PC-3 (cell line): Measurements from ENCODE around the gene BLMH. TPM values are rescaled to one million over a fixed set of nuclear protein-coding genes. Genes with fewer than 3 reads are reported as not detected.

Experiments
- ATAC-seq: fragments of 200-7000 bp; cut with Tn5 transposase; 2 replicates; pipeline ENCODE4 v1.9.1; 2020; ENCODE audit warnings: mild to moderate bottlenecking, moderate library complexity
- BruUV-seq: library from RNA; stranded (reverse); fragments of 400-500 nt; replicated peaks from 2 replicates; lab custom pipeline; 2021; lab: Mats Ljungman, UMichigan
- CTCF ChIA-PET: fragments of 300-600 bp; sonication (Branson Sonifier 250); formaldehyde crosslinking; loops from one replicate; lab custom pipeline; 2022; ENCODE audit warnings: antibody characterized with exemption; lab: Charles Lee
- POLR2A ChIA-PET: fragments of 300-600 bp; sonication (Branson Sonifier 250); formaldehyde crosslinking; loops from one replicate; lab custom pipeline; 2022; ENCODE audit warnings: antibody characterized with exemption; ENCODE audit not compliant: unreplicated experiment; lab: Charles Lee
- DNase-seq: peaks from one replicate; pipeline ENCODE4 v3.0.0-alpha.2; 2015
- H2AFZ ChIP-seq: fragments of 300-600 bp; sonication (generic); 2 replicates; pipeline ENCODE4 v1.6.0; 2016; ENCODE audit warnings: antibody characterized with exemption, low read length
- H3F3A ChIP-seq: fragments of 300-600 bp; sonication (generic); one replicate; pipeline ENCODE4 v1.6.0; 2017; ENCODE audit warnings: antibody characterized with exemption, low read length, control low read depth, mild to moderate bottlenecking; ENCODE audit not compliant: unreplicated experiment
- H3K27ac ChIP-seq: fragments of 300-600 bp; sonication (generic); 2 replicates; pipeline ENCODE4 v1.5.1; 2016; ENCODE audit warnings: mild to moderate bottlenecking, low read length
- H3K27me3 ChIP-seq: fragments of 300-600 bp; sonication (generic); 2 replicates; pipeline ENCODE4 v1.6.1; 2016; ENCODE audit warnings: low read length, mixed read lengths
- H3K36me3 ChIP-seq: fragments of 300-600 bp; sonication (generic); 2 replicates; pipeline ENCODE4 v1.6.1; 2016; ENCODE audit warnings: low read depth, mixed run types, low read length, mixed read lengths
- H3K4me1 ChIP-seq: fragments of 300-600 bp; sonication (generic); 2 replicates; pipeline ENCODE4 v1.5.1; 2016; ENCODE audit warnings: low read length; ENCODE audit not compliant: insufficient read depth
- H3K4me2 ChIP-seq: fragments of 300-600 bp; sonication (generic); 2 replicates; pipeline ENCODE4 v1.6.0; 2016; ENCODE audit warnings: low read length
- H3K4me3 ChIP-seq: fragments of 300-600 bp; sonication (generic); 2 replicates; pipeline ENCODE4 v1.5.1; 2016; ENCODE audit warnings: mild to moderate bottlenecking, low read length, mixed read lengths
- H3K79me2 ChIP-seq: fragments of 300-600 bp; sonication (generic); 2 replicates; pipeline ENCODE4 v1.6.1; 2017; ENCODE audit warnings: low read length, mixed read lengths
- H3K9ac ChIP-seq: fragments of 300-600 bp; sonication (generic); 2 replicates; pipeline ENCODE4 v1.6.0; 2016; ENCODE audit warnings: mild to moderate bottlenecking, low read length
- H3K9me2 ChIP-seq: fragments of 300-600 bp; sonication (generic); replicated peaks from 2 replicates; pipeline ENCODE4 v1.6.1; 2016; ENCODE audit warnings: mixed run types, low read length, mixed read lengths
- H3K9me3 ChIP-seq: fragments of 300-600 bp; sonication (generic); 2 replicates; pipeline ENCODE4 v1.6.1; 2016; ENCODE audit warnings: low read length, mixed read lengths
- H4K20me1 ChIP-seq: fragments of 300-600 bp; sonication (generic); 2 replicates; pipeline ENCODE4 v1.6.1; 2016; ENCODE audit warnings: low read length, mixed read lengths
- CTCF ChIP-seq: fragments of 300-600 bp; sonication (generic); conservative IDR thresholded peaks from 2 replicates; pipeline ENCODE4 v1.5.1; 2017; ENCODE audit warnings: antibody characterized with exemption, low read depth, mild to moderate bottlenecking, low read length
- EZH2 ChIP-seq: fragments of 300-600 bp; sonication (generic); IDR thresholded peaks from one replicate; pipeline ENCODE4 v1.6.1; 2017; ENCODE audit warnings: antibody characterized with exemption, mild to moderate bottlenecking, low read length; ENCODE audit not compliant: unreplicated experiment
- EZH2phosphoT487 ChIP-seq: fragments of 300-600 bp; sonication (generic); IDR thresholded peaks from 2 replicates; pipeline ENCODE4 v1.6.1; 2018; ENCODE audit warnings: mild to moderate bottlenecking, antibody characterized with exemption, low read length, borderline replicate concordance
- intact Hi-C: fragments of 100-400 bp; cut with micrococcal nuclease; formaldehyde crosslinking; loops from 2 replicates; pipeline ENCODE4 v1.9.0; 2023
- total RNA-seq: library from RNA; depleted of rRNA; stranded (reverse); fragments of >200 nt; gene quantifications from 2 replicates; pipeline ENCODE4 v1.2.3, GENCODE V29; 2014; rRNA removed

The BLMH gene
- total RNA-seq, 1 experiment from 2014 or later = 15.9 TPM

- Histone ChIP-seq H4K20me1 (no peaks in the 10 kb centered on the region), H3K4me2 (no peak overlapping the region), H3K36me3 (no peaks in the 10 kb centered on the region), H3K79me2 (no peaks in the 10 kb centered on the region), H3F3A (no peaks in the 10 kb centered on the region), H3K9ac (no peak overlapping the region), H3K27ac (no peak overlapping the region), H3K9me3 (no peaks in the 10 kb centered on the region), H3K27me3 (no peaks in the 10 kb centered on the region), H2AFZ (no peak overlapping the region), H3K4me1 (no peaks in the 10 kb centered on the region), H3K4me3 (no peak overlapping the region), H3K9me2 (no peaks in the 10 kb centered on the region)
- TF ChIP-seq EZH2phosphoT487 (no peak), CTCF (no peak)
- DNase-seq = no peak
- no peak for ATAC-seq
- ChIA-PET CTCF (no interaction called here), POLR2A (no interaction called here)
- BruUV-seq = no TSS peak
- intact Hi-C loops = no loop called here
Observed at GRCh38 chr17:30200106-30200505, 91.6 kb downstream of the BLMH start.

- H3K9me2 ChIP-seq = no peaks in the 10 kb centered on the region
- ChIA-PET POLR2A (no interaction called here), CTCF (interaction anchor here (0.6 kb wide), 1 partner anchor 95 kb away, joined by 3 read pairs; no protein-coding TSS in a partner anchor)
- no peaks in the 10 kb centered on the region for H3K36me3 ChIP-seq
- H3K4me2 ChIP-seq = no peak overlapping the region
- H3F3A ChIP-seq = no peaks in the 10 kb centered on the region
- no peaks in the 10 kb centered on the region for H4K20me1 ChIP-seq
- intact Hi-C loops = no loop called here
- no peaks in the 10 kb centered on the region for H3K27me3 ChIP-seq
- no peaks in the 10 kb centered on the region for H3K79me2 ChIP-seq
- no peak overlapping the region for H2AFZ ChIP-seq
- TF ChIP-seq CTCF = no peak
- no peak for TF ChIP-seq EZH2phosphoT487
- TF ChIP-seq EZH2 = no peak
- no peaks in the 10 kb centered on the region for H3K4me1 ChIP-seq
- no peak overlapping the region for H3K4me3 ChIP-seq
- no peak overlapping the region for H3K27ac ChIP-seq
- ATAC-seq = no peak
- H3K9me3 ChIP-seq = no peaks in the 10 kb centered on the region
- DNase-seq = no peak
- BruUV-seq = no TSS peak
- no peak overlapping the region for H3K9ac ChIP-seq
Observed at GRCh38 chr17:30199600-30199999, 92.1 kb downstream of the BLMH start.

Other genes starting within 250 kb of the BLMH start
- 6.4 and 8.6 TPM in 2 replicates for gene NSRP1, start 175.1 kb downstream of the BLMH start, total RNA-seq
- not detected in 2 replicates for gene SLC6A4, start 56.2 kb downstream of the BLMH start, total RNA-seq
- not detected in 2 replicates for gene TMIGD1, start 42.1 kb upstream of the BLMH start, total RNA-seq
- gene CPD, start 87.0 kb upstream of the BLMH start, total RNA-seq = 23.0 and 30.9 TPM in 2 replicates
- 14.2 and 22.2 TPM in 2 replicates for gene GOSR1, start 185.5 kb upstream of the BLMH start, total RNA-seq